H1 (cell line): Measurements from ENCODE around the gene ZNF385D. TPM values are rescaled to one million over a fixed set of nuclear protein-coding genes. Genes with fewer than 3 reads are reported as not detected.

ENCODE experiments used
- CTCF ChIA-PET: fragments of 300-600 bp; sonication (Branson Sonifier 250); formaldehyde crosslinking; loops from one replicate; lab custom pipeline; 2021; ENCODE audit not compliant: partially characterized antibody; lab: Charles Lee
- POLR2A ChIA-PET: fragments of 300-600 bp; sonication (Branson Sonifier 250); formaldehyde crosslinking; loops from one replicate; lab custom pipeline; 2021; ENCODE audit warnings: inconsistent platforms; ENCODE audit not compliant: partially characterized antibody; lab: Charles Lee
- DNase-seq, 2 experiments: peaks; one replicate each; pipeline versions ENCODE4 v3.0.0 to v3.0.0-alpha.2; 2010 to 2022; ENCODE audit warnings: low spot score in 2 of 2, low read depth in 1 of 2, mixed read lengths in 1 of 2
- FAIRE-seq: peaks from 2 replicates; lab custom pipeline; 2011; peaks lifted over from hg19 to GRCh38; lab: Jason Lieb, UNC
- H2AFZ ChIP-seq: 2 replicates; pipeline ENCODE4 v1.8.1; 2012; ENCODE audit warnings: low read length, inconsistent platforms
- H2AK5ac ChIP-seq: 2 replicates; pipeline ENCODE4 v1.6.1; 2013; ENCODE audit warnings: low read depth, low read length
- H2BK120ac ChIP-seq: replicated peaks from 2 replicates; pipeline ENCODE3; 2013; ENCODE audit warnings: low read depth, low read length, inconsistent platforms
- H2BK12ac ChIP-seq: 2 replicates; pipeline ENCODE4 v1.6.1; 2013; ENCODE audit warnings: low read depth, low read length
- H2BK15ac ChIP-seq: 2 replicates; pipeline ENCODE4 v1.6.1; 2013; ENCODE audit warnings: low read length
- H2BK20ac ChIP-seq: 2 replicates; pipeline ENCODE4 v1.6.1; 2013; ENCODE audit warnings: low read length
- H2BK5ac ChIP-seq: 2 replicates; pipeline ENCODE4 v1.6.1; 2013; ENCODE audit warnings: low read depth, low read length
- H3K14ac ChIP-seq: 2 replicates; pipeline ENCODE4 v1.6.1; 2013; ENCODE audit warnings: inconsistent platforms; ENCODE audit not compliant: insufficient read length
- H3K18ac ChIP-seq: 2 replicates; pipeline ENCODE4 v1.6.1; 2013; ENCODE audit warnings: low read length; ENCODE audit errors: extremely low read depth
- H3K23ac ChIP-seq: 2 replicates; pipeline ENCODE4 v1.6.1; 2013; ENCODE audit warnings: inconsistent platforms; ENCODE audit not compliant: insufficient read length
- H3K23me2 ChIP-seq: 2 replicates; pipeline ENCODE4 v1.6.1; 2013; ENCODE audit warnings: low read depth, low read length
- H3K27ac ChIP-seq: 2 replicates; pipeline ENCODE4 v1.6.1; 2011; ENCODE audit warnings: low read depth, low read length, inconsistent platforms
- H3K27me3 ChIP-seq, 4 experiments: replicated peaks in 1 of 4; 1 replicate in 1 of 4; 2 replicates in 3 of 4; pipeline versions ENCODE4 v1.6.1 to v1.8.1; 2011 to 2013; ENCODE audit warnings: low read length in 3 of 4, mild to moderate bottlenecking in 3 of 4, inconsistent platforms in 2 of 4, mixed read lengths in 2 of 4, moderate library complexity in 1 of 4; ENCODE audit not compliant: control insufficient read depth in 3 of 4, insufficient read depth in 3 of 4; ENCODE audit errors: extremely low read depth in 1 of 4
- H3K36me3 ChIP-seq, 4 experiments: 2 replicates each; pipeline versions ENCODE4 v1.6.1 to v1.8.1; 2011 to 2013; ENCODE audit warnings: mild to moderate bottlenecking in 4 of 4, low read length in 3 of 4, moderate library complexity in 2 of 4, control low read depth in 1 of 4, inconsistent platforms in 1 of 4; ENCODE audit not compliant: insufficient read depth in 4 of 4, control insufficient read depth in 2 of 4
- H3K4ac ChIP-seq: replicated peaks from 2 replicates; pipeline ENCODE3; 2013; ENCODE audit warnings: low read length, low read depth, mixed read lengths, inconsistent platforms; ENCODE audit not compliant: insufficient read length
- H3K4me1 ChIP-seq, 4 experiments: replicated peaks in 1 of 4; 1 replicate in 1 of 4; 2 replicates in 3 of 4; pipeline versions ENCODE4 v1.6.1 to v1.8.1; 2011 to 2013; ENCODE audit warnings: low read length in 3 of 4, inconsistent platforms in 2 of 4, mixed read lengths in 1 of 4; ENCODE audit not compliant: insufficient read depth in 4 of 4, control insufficient read depth in 3 of 4
- H3K4me2 ChIP-seq, 2 experiments: 2 replicates each; pipeline versions ENCODE4 v1.6.1 to v1.8.1; 2011 to 2013; ENCODE audit warnings: low read depth in 2 of 2, low read length in 2 of 2, control low read depth in 1 of 2, inconsistent platforms in 1 of 2, mild to moderate bottlenecking in 1 of 2; ENCODE audit not compliant: insufficient read depth in 1 of 2
- H3K4me3 ChIP-seq, 4 experiments: fragments of 200-600, 300-600 bp in 1 of 4; sonication (generic), shearing (Covaris generic), sonication (Bioruptor Twin) in 1 of 4; 2 replicates each; pipeline versions ENCODE4 v1.5.1 to v1.8.1; 2011 to 2016; ENCODE audit warnings: low read length in 4 of 4, low read depth in 3 of 4, control low read depth in 2 of 4, inconsistent platforms in 2 of 4, mild to moderate bottlenecking in 2 of 4, mixed read lengths in 1 of 4, moderate library complexity in 1 of 4; ENCODE audit not compliant: insufficient read depth in 2 of 4; ENCODE audit errors: extremely low read depth in 1 of 4
- H3K56ac ChIP-seq: replicated peaks from 2 replicates; pipeline ENCODE3; 2013; ENCODE audit warnings: low read depth, mild to moderate bottlenecking, mixed read lengths, low read length, inconsistent platforms; ENCODE audit not compliant: insufficient read length
- H3K79me1 ChIP-seq: 2 replicates; pipeline ENCODE4 v1.6.1; 2013; ENCODE audit warnings: low read depth, low read length, control low read depth
- H3K79me2 ChIP-seq, 2 experiments: 2 replicates each; pipeline versions ENCODE4 v1.6.1 to v1.8.1; 2012 to 2013; ENCODE audit warnings: low read length in 2 of 2, mild to moderate bottlenecking in 2 of 2, inconsistent platforms in 1 of 2; ENCODE audit not compliant: insufficient read depth in 2 of 2, control insufficient read depth in 1 of 2
- H3K9ac ChIP-seq, 4 experiments: replicated peaks in 1 of 4; 1 replicate in 1 of 4; 2 replicates in 3 of 4; pipeline versions ENCODE4 v1.6.1 to v1.8.1; 2011 to 2013; ENCODE audit warnings: low read depth in 3 of 4, low read length in 3 of 4, control low read depth in 2 of 4, mild to moderate bottlenecking in 2 of 4, moderate library complexity in 2 of 4, inconsistent platforms in 1 of 4; ENCODE audit errors: extremely low read depth in 1 of 4
- H3K9me3 ChIP-seq, 2 experiments: 2 replicates each; pipeline versions ENCODE4 v1.6.1 to v1.8.1; 2012 to 2013; ENCODE audit warnings: mild to moderate bottlenecking in 2 of 2, moderate library complexity in 2 of 2, control low read depth in 1 of 2, inconsistent platforms in 1 of 2, low read depth in 1 of 2, low read length in 1 of 2, mixed read lengths in 1 of 2; ENCODE audit not compliant: insufficient read depth in 2 of 2
- H4K20me1 ChIP-seq, 2 experiments: replicated peaks in 1 of 2; 2 replicates each; pipeline versions ENCODE3 to v1.8.1; 2011 to 2013; ENCODE audit warnings: inconsistent platforms in 2 of 2, low read length in 2 of 2, mild to moderate bottlenecking in 1 of 2; ENCODE audit not compliant: insufficient read depth in 2 of 2, control insufficient read depth in 1 of 2
- H4K5ac ChIP-seq: 2 replicates; pipeline ENCODE4 v1.6.1; 2013; ENCODE audit warnings: low read length, low read depth, mixed read lengths, inconsistent platforms; ENCODE audit not compliant: insufficient read length
- H4K8ac ChIP-seq: 2 replicates; pipeline ENCODE4 v1.8.0; 2013; ENCODE audit warnings: mild to moderate bottlenecking, moderate library complexity, low read length, inconsistent platforms; ENCODE audit not compliant: insufficient read depth; ENCODE audit errors: extremely low read depth
- H4K91ac ChIP-seq: replicated peaks from 2 replicates; pipeline ENCODE3; 2013; ENCODE audit warnings: low read length, mixed read lengths, inconsistent platforms; ENCODE audit not compliant: insufficient read length
- BCL11A ChIP-seq, 2 experiments: IDR thresholded peaks; one replicate each; pipeline ENCODE4 v1.6.1; 2011; ENCODE audit warnings: low read depth in 2 of 2, low read length in 2 of 2, mild to moderate bottlenecking in 2 of 2
- HDAC6 ChIP-seq: IDR thresholded peaks from one replicate; pipeline ENCODE4 v1.7.1; 2012; ENCODE audit warnings: low read depth, mild to moderate bottlenecking, inconsistent platforms, low read length, moderate library complexity
- POLR2A ChIP-seq, 2 experiments: IDR thresholded peaks; 1 replicate in 1 of 2; 2 replicates in 1 of 2; pipeline ENCODE4 v1.6.1; 2011; ENCODE audit warnings: low read depth in 2 of 2, low read length in 2 of 2, mild to moderate bottlenecking in 2 of 2; ENCODE audit errors: control extremely low read depth in 1 of 2
- SP2 ChIP-seq: IDR thresholded peaks from 2 replicates; pipeline ENCODE4 v1.6.1; 2012; ENCODE audit warnings: mild to moderate bottlenecking, low read length, inconsistent platforms
- WGBS, 2 experiments: shearing (Covaris generic) in 1 of 2; methylation state at CpG; one replicate each; pipeline versions ENCODE4 v1.1.6 to v1.1.7; 2013 to 2015; ENCODE audit warnings: low lambda C conversion rate in 2 of 2, mixed read lengths in 2 of 2, inconsistent platforms in 1 of 2, low coverage in 1 of 2, missing lambda C conversion rate in 1 of 2; ENCODE audit not compliant: insufficient replicate concordance in 2 of 2, insufficient coverage in 1 of 2, insufficient read length in 1 of 2; ENCODE audit errors: extremely low coverage in 1 of 2, missing lambda C conversion rate in 1 of 2; 5-methylcytosine and 5-hydroxymethylcytosine counted together
- polyA plus RNA-seq, 7 experiments: library from polyadenylated mRNA; depleted of rRNA in 3 of 7; stranded (reverse) in 5 of 7; unstranded in 2 of 7; fragments of >200 nt in 5 of 7; fragments of 200-250 nt in 2 of 7; gene quantifications; 1 replicate in 5 of 7; 2 replicates in 1 of 7; 4 replicates in 1 of 7; pipeline versions ENCODE4 v1.2.1 to v1.2.3, GENCODE V29; 2011 to 2013; ENCODE audit warnings: missing spikeins in 2 of 7, mixed read lengths in 2 of 7
- total RNA-seq: library from RNA; stranded (reverse); fragmentation: NEBNext Ultra II Directional; extraction: Animal tissue kit (Norgen Biotek cat#: 25700); gene quantifications from 2 replicates; pipeline ENCODE4 v1.2.1, GENCODE V29; 2021

Gene ZNF385D
- total and polyA plus RNA-seq, 2 of the 8 experiments (the other 6 are each of a cell fraction or from before 2014, with no cell fraction given) = 5.9 to 10.8 TPM

DNA sequence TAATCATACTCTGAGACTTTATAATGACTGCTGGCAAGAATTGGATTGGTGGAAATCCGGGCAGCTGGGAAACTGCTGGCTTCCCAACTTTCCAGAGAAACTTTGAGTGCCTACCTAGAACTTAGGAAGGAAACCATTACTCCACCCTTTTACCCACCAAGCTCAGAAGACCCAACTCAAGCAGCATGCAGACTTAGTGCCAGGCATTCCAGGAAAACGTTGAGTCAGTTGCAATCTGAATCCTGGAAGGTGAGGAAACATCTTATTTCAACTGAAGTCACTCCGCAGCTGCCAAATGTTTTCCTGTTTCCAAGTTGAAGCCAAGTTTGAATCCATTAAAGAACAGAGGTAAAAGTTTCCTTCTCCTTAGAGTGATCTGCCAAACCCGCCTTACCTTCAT, 126.5 kb downstream of the ZNF385D start:
- Histone ChIP-seq H3K4me3 (no peak overlapping the region), H2BK120ac (no peak overlapping the region), H3K14ac (no peak overlapping the region), H2BK15ac (no peak overlapping the region), H3K4me1 (peaks cover 0 to 5% (median 0%) of the 10 kb centered on the region in 4 experiments; a peak in 1 of 7 replicates), H4K8ac (no peak overlapping the region), H3K18ac (no peak overlapping the region), H3K27me3 (no peaks in the 10 kb centered on the region), H3K4ac (no peak overlapping the region), H2BK5ac (no peak overlapping the region), H3K9me3 (no peaks in the 10 kb centered on the region), H2BK12ac (no peak overlapping the region), H3K79me1 (no peaks in the 10 kb centered on the region), H4K5ac (no peak overlapping the region), H3K36me3 (no peaks in the 10 kb centered on the region), H2BK20ac (no peak overlapping the region), H2AK5ac (no peak overlapping the region), H3K27ac (no peak overlapping the region), H2AFZ (no peak overlapping the region), H3K23me2 (no peaks in the 10 kb centered on the region), H3K4me2 (no peak overlapping the region), H3K9ac (no peak overlapping the region), H4K20me1 (no peaks in the 10 kb centered on the region), H3K23ac (no peak overlapping the region), H3K79me2 (no peaks in the 10 kb centered on the region), H3K56ac (no peak overlapping the region), H4K91ac (no peak overlapping the region)
- FAIRE-seq = no peak
- ChIA-PET CTCF (no interaction called here), POLR2A (no interaction called here)
- WGBS, 2 experiments = 94% methylated on average over 4 of the region's 4 CpGs; no CpG with 5 or more reads in 1 of the 2 experiments
- no peak for DNase-seq
- TF ChIP-seq BCL11A (IDR thresholded peaks at IDR 0.05; ENCODE audit: low read depth in 2 of 2, low read length in 2 of 2) (no peak), HDAC6 (no peak), POLR2A (IDR thresholded peaks at IDR 0.05; ENCODE audit: control extremely low read depth in 1 of 2, low read depth in 2 of 2, low read length in 2 of 2) (no peak), SP2 (no peak)
